ENCODE measurements around the gene ATP6V1B1. TPM values are rescaled to one million over a fixed set of nuclear protein-coding genes. Genes with fewer than 3 reads are reported as not detected.

ATP6V1B1 gene
- total RNA-seq, 1 experiment from 2014 or later = 4.0 TPM

DNA sequence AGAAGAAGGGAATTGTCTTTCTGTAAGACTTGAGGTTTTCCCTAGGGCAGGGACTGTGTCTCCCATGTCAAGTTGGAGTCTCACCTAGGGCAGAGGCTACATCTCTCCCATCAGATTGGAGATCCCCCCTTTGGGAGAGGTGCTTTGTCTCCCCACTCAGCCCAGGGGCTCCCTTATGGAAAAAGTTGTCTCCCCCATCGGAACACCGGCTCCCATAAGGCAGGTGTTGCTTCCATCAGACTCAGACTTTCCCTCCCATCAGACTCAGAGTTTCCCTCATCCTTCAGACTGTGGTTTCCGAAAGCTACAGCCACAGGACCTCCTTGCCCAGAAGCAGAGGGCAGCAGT, 48.5 kb downstream of the ATP6V1B1 start:
- Mint-ChIP-seq H3K36me3 (ENCODE audit: insufficient read depth, unreplicated experiment) (peaks cover 13% of the 10 kb centered on the region), H3K4me1 (ENCODE audit: low read depth, unreplicated experiment) (no peaks in the 10 kb centered on the region), H3K9me3 (ENCODE audit: unreplicated experiment) (no peaks in the 10 kb centered on the region), H3K27me3 (ENCODE audit: insufficient read depth, unreplicated experiment) (no peaks in the 10 kb centered on the region), H3K27ac (ENCODE audit: unreplicated experiment) (no peak overlapping the region), H3K4me3 (ENCODE audit: unreplicated experiment) (no peak overlapping the region)
- TF ChIP-seq CTCF (IDR thresholded peaks at IDR 0.05; ENCODE audit: insufficient read depth in 1 of 2, low read depth in 1 of 2, low read length in 1 of 2, severe bottlenecking in 1 of 2, unreplicated experiment in 1 of 2) = no peak
- peaks cover 1% of the 10 kb centered on the region; the same call in 1 of the 2 replicates for H3K36me3 ChIP-seq (ENCODE audit: control insufficient read depth, insufficient read depth, low read length)
- intact Hi-C loops (cut with micrococcal nuclease; ENCODE audit: unreplicated experiment) = no loop called here
- DNase-seq = no peak
- no TSS peak for BruUV-seq (replicated peaks)
- no peak overlapping the region for H3K4me3 ChIP-seq (ENCODE audit: low read depth, low read length)
- CTCF ChIA-PET = interaction anchor here (0.6 kb wide), 1 partner anchor 680 kb away, joined by 4 read pairs; no protein-coding TSS in a partner anchor
- no peaks in the 10 kb centered on the region for H3K9me3 ChIP-seq
- no peaks in the 10 kb centered on the region for H3K4me1 ChIP-seq
- no peaks in the 10 kb centered on the region for H3K27me3 ChIP-seq (replicated peaks; ENCODE audit: control insufficient read depth, insufficient read depth, low read length)
- POLR2A ChIA-PET = no interaction called here

DNA sequence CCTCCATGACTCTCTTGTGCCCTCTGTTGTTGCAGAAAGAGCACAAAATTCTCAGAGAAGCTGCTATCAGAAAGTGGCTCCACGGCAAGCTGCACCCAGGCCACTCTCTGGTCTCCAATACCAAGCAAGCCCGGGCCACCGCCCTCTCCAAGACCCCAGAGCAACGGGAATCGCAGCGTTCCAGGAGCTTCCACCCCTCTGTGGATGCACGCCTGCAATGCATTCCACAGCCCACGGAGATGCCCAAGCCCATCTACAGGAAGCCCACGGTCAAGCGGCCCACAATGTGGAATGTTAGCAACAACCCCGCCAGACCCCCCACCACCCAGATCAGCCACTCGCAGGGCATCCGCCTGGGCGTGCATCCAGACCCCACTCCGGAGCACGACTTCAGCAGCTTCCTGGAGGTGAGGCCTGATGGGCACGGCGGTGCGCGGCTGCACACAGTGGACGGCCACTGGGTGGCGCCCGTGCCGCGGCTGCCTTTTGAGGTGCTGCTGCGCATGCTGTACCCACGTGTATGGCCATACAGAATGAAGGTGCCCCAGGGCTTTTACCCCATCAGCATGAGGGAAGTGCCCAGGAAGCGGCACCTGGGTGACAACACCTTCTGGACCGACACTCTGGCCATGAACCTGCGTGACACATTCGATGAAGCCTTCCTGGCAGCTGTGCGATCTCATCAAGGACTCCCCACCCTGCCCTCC, 49.0 kb downstream of the ATP6V1B1 start:
- DNase-seq = peak; percentile 33 to 44
- H3K4me1 ChIP-seq = no peaks in the 10 kb centered on the region
- no peak overlapping the region for H3K27ac Mint-ChIP-seq (ENCODE audit: unreplicated experiment)

GRCh38 chr2:70985283-70985688, 49.6 kb downstream of the ATP6V1B1 start:
- Histone ChIP-seq H3K9me3 (no peaks in the 10 kb centered on the region), H3K27me3 (replicated peaks; ENCODE audit: control insufficient read depth, insufficient read depth, low read length) (no peaks in the 10 kb centered on the region), H3K36me3 (ENCODE audit: control insufficient read depth, insufficient read depth, low read length) (peaks cover 1% of the 10 kb centered on the region; the same call in 1 of the 2 replicates), H3K4me1 (no peaks in the 10 kb centered on the region), H3K4me3 (ENCODE audit: low read depth, low read length) (no peak overlapping the region)
- no peaks in the 10 kb centered on the region for H3K27me3 Mint-ChIP-seq (ENCODE audit: insufficient read depth, unreplicated experiment)
- no peak overlapping the region for H3K27ac Mint-ChIP-seq (ENCODE audit: unreplicated experiment)
- CTCF ChIA-PET = no interaction called here
- POLR2A ChIA-PET = no interaction called here
- no peak for DNase-seq
- H3K36me3 Mint-ChIP-seq (ENCODE audit: insufficient read depth, unreplicated experiment) = peaks cover 13% of the 10 kb centered on the region
- TF ChIP-seq CTCF (IDR thresholded peaks at IDR 0.05; ENCODE audit: insufficient read depth in 1 of 2, low read depth in 1 of 2, low read length in 1 of 2, severe bottlenecking in 1 of 2, unreplicated experiment in 1 of 2) = no peak
- intact Hi-C loops (cut with micrococcal nuclease; ENCODE audit: unreplicated experiment) = no loop called here
- H3K9me3 Mint-ChIP-seq (ENCODE audit: unreplicated experiment) = no peaks in the 10 kb centered on the region
- H3K4me3 Mint-ChIP-seq (ENCODE audit: unreplicated experiment) = no peak overlapping the region
- no TSS peak for BruUV-seq (replicated peaks)
- no peaks in the 10 kb centered on the region for H3K4me1 Mint-ChIP-seq (ENCODE audit: low read depth, unreplicated experiment)

More for the DNA sequence above, 49.0 kb downstream of the ATP6V1B1 start:
- Mint-ChIP-seq H3K4me1 (ENCODE audit: low read depth, unreplicated experiment) (no peaks in the 10 kb centered on the region), H3K36me3 (ENCODE audit: insufficient read depth, unreplicated experiment) (peaks cover 13% of the 10 kb centered on the region), H3K4me3 (ENCODE audit: unreplicated experiment) (no peak overlapping the region), H3K9me3 (ENCODE audit: unreplicated experiment) (no peaks in the 10 kb centered on the region), H3K27me3 (ENCODE audit: insufficient read depth, unreplicated experiment) (no peaks in the 10 kb centered on the region)
- H3K27me3 ChIP-seq (replicated peaks; ENCODE audit: control insufficient read depth, insufficient read depth, low read length) = no peaks in the 10 kb centered on the region
- peaks cover 1% of the 10 kb centered on the region; the same call in 1 of the 2 replicates for H3K36me3 ChIP-seq (ENCODE audit: control insufficient read depth, insufficient read depth, low read length)
- ChIA-PET POLR2A (no interaction called here), CTCF (interaction anchor here (0.6 kb wide), 1 partner anchor 681 kb away, joined by 4 read pairs; no protein-coding TSS in a partner anchor)
- H3K9me3 ChIP-seq = no peaks in the 10 kb centered on the region
- intact Hi-C loops (cut with micrococcal nuclease; ENCODE audit: unreplicated experiment) = no loop called here
- BruUV-seq (replicated peaks) = no TSS peak
- peak; percentile 21 to 36 for TF ChIP-seq CTCF (IDR thresholded peaks at IDR 0.05; ENCODE audit: insufficient read depth in 1 of 2, low read depth in 1 of 2, low read length in 1 of 2, severe bottlenecking in 1 of 2, unreplicated experiment in 1 of 2)
- no peak overlapping the region for H3K4me3 ChIP-seq (ENCODE audit: low read depth, low read length)

Measured in Caco-2 (cell line).